Left ventricle myocardium superior (tissue), 1 donor: ENCODE data around the gene TNNT3. TPM values are rescaled to one million over a fixed set of nuclear protein-coding genes. Genes with fewer than 3 reads are reported as not detected.

ENCODE experiments used
- ATAC-seq: fragments of 200-7000 bp; cut with Tn5 transposase; one replicate; pipeline ENCODE4 v1.9.1; 2020; ENCODE audit warnings: mild to moderate bottlenecking, moderate library complexity
- DNase-seq: peaks from one replicate; pipeline ENCODE4 v3.0.0-alpha.2; 2020
- intact Hi-C: fragments of 100-400 bp; cut with micrococcal nuclease; formaldehyde crosslinking; loops from one replicate; pipeline ENCODE4 v1.11.0; 2022
- total RNA-seq: library from RNA; stranded (reverse); fragmentation: NEBNext Ultra II Directional; extraction: Animal tissue kit (Norgen Biotek cat#: 25700); gene quantifications from one replicate; pipeline ENCODE4 v1.2.1, GENCODE V29; 2021
- donor health status: DM: no; HTN: yes; CAD: no; lungs with severe emphysema.

TNNT3 gene
- total RNA-seq, 1 donor from 2014 or later = 46.1 TPM

GRCh38 chr11:1918436-1919315 is 827 bp upstream of the TNNT3 start:
- intact Hi-C loops = no loop called here
- DNase-seq (no peak), ATAC-seq (no peak)

GRCh38 chr11:1920128-1920908 is 815 bp downstream of the TNNT3 start:
- ATAC-seq (no peak), DNase-seq (no peak)
- intact Hi-C loops = no loop called here

- intact Hi-C loops = no loop called here
- no peak for ATAC-seq
- DNase-seq = peak; percentile 37
These were observed 1.5 kb downstream of the TNNT3 start for GRCh38 chr11:1920909-1921573.

- DNase-seq (peak; percentile 71), ATAC-seq (peak; percentile 29)
- intact Hi-C loops = no loop called here
These were observed 2.2 kb downstream of the TNNT3 start for GRCh38 chr11:1921574-1922141.

GRCh38 chr11:1922481-1923081 is 3.1 kb downstream of the TNNT3 start:
- ATAC-seq (peak; percentile 10), DNase-seq (peak; percentile 58)
- intact Hi-C loops = no loop called here

GRCh38 chr11:1923201-1923956 is 3.9 kb downstream of the TNNT3 start:
- intact Hi-C loops = no loop called here

GRCh38 chr11:1924181-1924580 is 4.7 kb downstream of the TNNT3 start:
- ATAC-seq (no peak), DNase-seq (peak; percentile 23)
- intact Hi-C loops = no loop called here

More at GRCh38 chr11:1923201-1923956, 3.9 kb downstream of the TNNT3 start:
- no peak for ATAC-seq
- DNase-seq = peak; percentile 19

- intact Hi-C loops = no loop called here
- DNase-seq (peak; percentile 28), ATAC-seq (no peak)
These were observed 5.3 kb downstream of the TNNT3 start for GRCh38 chr11:1924646-1925372.

GRCh38 chr11:1925373-1926155 is 6.1 kb downstream of the TNNT3 start:
- intact Hi-C loops = no loop called here
- ATAC-seq (no peak), DNase-seq (peak; percentile 27)

GRCh38 chr11:1926156-1927025 is 6.9 kb downstream of the TNNT3 start:
- intact Hi-C loops = no loop called here
- ATAC-seq (peak; percentile 6), DNase-seq (no peak)

- ATAC-seq (peak; percentile 51), DNase-seq (peak; percentile 60)
- intact Hi-C loops = no loop called here
These were observed 7.7 kb downstream of the TNNT3 start for GRCh38 chr11:1927026-1927847.

- intact Hi-C loops = no loop called here
- DNase-seq (peak; percentile 24), ATAC-seq (no peak)
These were observed 8.5 kb downstream of the TNNT3 start for GRCh38 chr11:1927848-1928469.

GRCh38 chr11:1928470-1928890 is 9.0 kb downstream of the TNNT3 start:
- DNase-seq (no peak), ATAC-seq (peak; percentile 5)
- intact Hi-C loops = no loop called here

- ATAC-seq (no peak), DNase-seq (peak; percentile 31)
- intact Hi-C loops = no loop called here
These were observed 9.5 kb downstream of the TNNT3 start for GRCh38 chr11:1928891-1929541.
